Measurements from ENCODE around the gene SYTL3. TPM values are rescaled to one million over a fixed set of nuclear protein-coding genes. Genes with fewer than 3 reads are reported as not detected.

The SYTL3 gene
- total RNA-seq, 2 donors from 2014 or later, result 9.9 to 12.1 TPM

DNA sequence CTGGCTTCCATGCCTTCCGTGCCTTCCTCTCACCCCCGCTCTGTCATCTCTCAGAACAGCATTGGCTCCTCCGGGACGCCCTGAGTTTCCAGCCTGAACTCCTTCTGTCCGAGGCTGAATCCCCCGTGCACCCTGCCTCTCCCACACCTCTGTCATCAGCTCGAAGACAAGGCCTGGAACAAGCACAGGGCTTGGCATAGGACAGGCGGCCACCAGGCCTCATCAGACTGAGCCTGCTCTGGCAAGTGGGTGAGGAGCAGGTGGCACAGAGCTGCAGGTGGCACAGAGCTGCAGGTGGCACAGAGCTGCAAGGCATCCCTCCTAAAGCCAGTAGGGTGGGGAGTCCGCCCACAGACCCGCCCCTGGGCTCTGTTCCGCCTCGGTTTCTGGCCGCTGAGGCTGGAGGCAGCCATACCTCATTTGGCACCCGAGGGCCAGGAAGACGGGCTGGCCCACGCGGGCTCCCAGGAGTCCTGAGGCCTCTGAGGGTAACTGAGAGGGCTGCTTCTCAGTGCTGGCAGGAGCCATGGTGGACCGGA lies 109.2 kb downstream of the SYTL3 start:
- no peaks in the 10 kb centered on the region for H3K27me3 ChIP-seq (replicated peaks; ENCODE audit: insufficient read depth)
- H3K36me3 ChIP-seq, result no peaks in the 10 kb centered on the region
- no peak for TF ChIP-seq POLR2A (IDR thresholded peaks at IDR 0.05)
- TF ChIP-seq, protein P1, sequence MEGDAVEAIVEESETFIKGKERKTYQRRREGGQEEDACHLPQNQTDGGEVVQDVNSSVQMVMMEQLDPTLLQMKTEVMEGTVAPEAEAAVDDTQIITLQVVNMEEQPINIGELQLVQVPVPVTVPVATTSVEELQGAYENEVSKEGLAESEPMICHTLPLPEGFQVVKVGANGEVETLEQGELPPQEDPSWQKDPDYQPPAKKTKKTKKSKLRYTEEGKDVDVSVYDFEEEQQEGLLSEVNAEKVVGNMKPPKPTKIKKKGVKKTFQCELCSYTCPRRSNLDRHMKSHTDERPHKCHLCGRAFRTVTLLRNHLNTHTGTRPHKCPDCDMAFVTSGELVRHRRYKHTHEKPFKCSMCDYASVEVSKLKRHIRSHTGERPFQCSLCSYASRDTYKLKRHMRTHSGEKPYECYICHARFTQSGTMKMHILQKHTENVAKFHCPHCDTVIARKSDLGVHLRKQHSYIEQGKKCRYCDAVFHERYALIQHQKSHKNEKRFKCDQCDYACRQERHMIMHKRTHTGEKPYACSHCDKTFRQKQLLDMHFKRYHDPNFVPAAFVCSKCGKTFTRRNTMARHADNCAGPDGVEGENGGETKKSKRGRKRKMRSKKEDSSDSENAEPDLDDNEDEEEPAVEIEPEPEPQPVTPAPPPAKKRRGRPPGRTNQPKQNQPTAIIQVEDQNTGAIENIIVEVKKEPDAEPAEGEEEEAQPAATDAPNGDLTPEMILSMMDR (IDR thresholded peaks at IDR 0.05), result no peak
- TF ChIP-seq POLR2AphosphoS5 (IDR thresholded peaks at IDR 0.05), result no peak
- H3K4me3 ChIP-seq, result no peak overlapping the region
- no peaks in the 10 kb centered on the region for H3K4me1 ChIP-seq (replicated peaks)
- no peak for DNase-seq (ENCODE audit: low spot score)
- no peaks in the 10 kb centered on the region for H3K9me3 ChIP-seq
- intact Hi-C loops (cut with DNase I), result no loop called here
- no peak overlapping the region for H3K27ac ChIP-seq
- 82% methylated on average over 18 of the region's 18 CpGs for WGBS

DNA sequence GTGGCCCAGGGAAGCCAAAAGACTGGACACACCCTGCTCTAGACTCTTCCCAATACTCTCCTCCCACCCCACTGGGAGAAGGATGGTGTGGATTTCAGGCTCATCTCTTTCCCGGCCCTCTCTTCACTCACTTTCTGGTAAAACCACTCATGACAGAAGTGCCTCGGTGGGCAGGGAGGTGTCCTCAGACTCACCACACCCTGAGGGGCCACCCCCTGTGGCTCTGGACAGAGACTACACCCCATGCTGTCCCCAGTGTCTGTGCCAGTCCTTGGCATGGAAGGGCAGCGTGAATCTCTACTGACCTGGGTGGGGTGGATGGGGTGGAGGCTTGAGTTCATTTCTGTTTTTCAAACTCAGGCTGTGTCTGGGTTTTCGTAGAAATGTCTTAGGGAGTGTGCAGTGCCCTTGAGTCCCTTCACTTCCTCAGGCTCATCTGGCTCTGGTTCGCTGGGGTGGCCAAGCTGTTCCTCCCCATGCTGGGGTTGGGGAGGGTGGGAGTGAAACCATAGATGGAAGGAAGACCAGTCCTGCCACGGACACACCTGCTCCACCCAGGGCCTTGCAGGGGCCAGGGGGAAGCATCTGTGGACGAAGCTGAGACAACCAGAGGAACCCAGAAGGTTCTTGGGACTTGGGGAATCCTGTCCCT lies 110.2 kb downstream of the SYTL3 start:
- Histone ChIP-seq H3K27ac (no peak overlapping the region), H3K27me3 (replicated peaks; ENCODE audit: insufficient read depth) (no peaks in the 10 kb centered on the region), H3K9me3 (no peaks in the 10 kb centered on the region), H3K4me1 (replicated peaks) (no peaks in the 10 kb centered on the region), H3K4me3 (no peak overlapping the region), H3K36me3 (no peaks in the 10 kb centered on the region)
- WGBS, result 89% methylated on average over 7 of the region's 7 CpGs
- TF ChIP-seq POLR2A (IDR thresholded peaks at IDR 0.05), result no peak
- TF ChIP-seq, protein P1 (IDR thresholded peaks at IDR 0.05), result no peak
- TF ChIP-seq POLR2AphosphoS5 (IDR thresholded peaks at IDR 0.05), result no peak
- intact Hi-C loops (cut with DNase I), result loop anchor here (5.0 kb wide), 2 partner anchors 47 to 53 kb away; no protein-coding TSS in a partner anchor
- DNase-seq (ENCODE audit: low spot score), result no peak

DNA sequence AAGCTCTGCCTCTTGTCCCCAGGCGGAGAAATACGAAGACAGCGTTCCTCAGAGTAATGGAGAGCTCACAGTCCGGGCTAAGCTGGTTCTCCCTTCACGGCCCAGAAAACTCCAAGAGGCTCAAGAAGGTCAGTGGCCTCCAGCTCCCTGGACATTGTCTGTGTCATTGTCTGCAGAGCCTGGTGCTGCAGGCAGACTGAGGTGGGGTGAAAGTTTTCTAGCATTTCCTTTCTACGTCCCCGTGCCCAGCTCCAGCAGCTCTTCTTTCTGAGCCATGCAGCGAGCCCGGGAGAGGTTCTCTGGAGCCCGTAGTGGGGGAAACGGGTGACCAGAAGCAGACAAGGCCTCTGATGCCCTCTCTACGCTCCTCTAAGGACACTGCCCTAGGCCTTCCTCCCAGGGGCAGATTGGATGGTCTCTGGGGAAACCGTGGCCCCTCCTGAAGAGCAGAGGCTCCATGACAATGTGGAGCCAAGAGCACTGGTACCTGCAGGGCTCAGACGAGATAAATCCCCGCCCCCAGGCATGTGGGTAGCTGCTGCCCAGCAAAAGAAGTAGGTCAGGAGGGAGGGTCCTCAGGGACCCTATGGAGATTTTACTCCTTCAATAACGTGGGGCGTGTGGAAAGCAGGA lies 110.9 kb downstream of the SYTL3 start:
- no peak for DNase-seq (ENCODE audit: low spot score)

DNA sequence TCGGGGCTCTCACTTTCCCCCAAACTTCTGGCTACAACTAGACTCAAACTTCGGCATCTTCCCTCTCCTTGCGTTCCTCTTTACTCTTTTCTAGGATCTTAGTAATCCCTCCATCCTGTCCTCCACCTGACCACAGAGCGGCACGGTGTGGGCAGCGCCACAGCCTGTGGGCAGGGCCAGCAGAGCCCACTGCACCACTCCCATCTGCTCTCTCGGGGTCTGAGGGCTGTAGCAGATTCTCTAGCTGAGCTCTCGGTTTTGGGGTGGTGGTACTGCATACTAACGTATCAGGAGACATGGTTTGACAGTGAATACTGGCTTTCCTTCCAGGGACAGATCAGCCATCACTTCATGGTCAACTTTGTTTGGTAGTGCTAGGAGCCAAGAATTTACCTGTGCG lies 111.9 kb downstream of the SYTL3 start:
- Histone ChIP-seq H3K27me3 (replicated peaks; ENCODE audit: insufficient read depth) (no peaks in the 10 kb centered on the region), H3K4me3 (no peak overlapping the region), H3K9me3 (no peaks in the 10 kb centered on the region), H3K27ac (no peak overlapping the region), H3K4me1 (replicated peaks) (no peaks in the 10 kb centered on the region), H3K36me3 (peaks cover 1 to 2% of the 10 kb centered on the region in 2 donors)
- no peak for TF ChIP-seq POLR2A (IDR thresholded peaks at IDR 0.05)
- no peak for TF ChIP-seq POLR2AphosphoS5 (IDR thresholded peaks at IDR 0.05)
- TF ChIP-seq, protein P1 (IDR thresholded peaks at IDR 0.05), result no peak
- DNase-seq (ENCODE audit: low spot score), result no peak
- WGBS, result 95% methylated on average over 10 of the region's 10 CpGs
- intact Hi-C loops (cut with DNase I), result loop anchor here (5.0 kb wide), 2 partner anchors 46 to 54 kb away; no protein-coding TSS in a partner anchor

More for the DNA sequence above, 110.9 kb downstream of the SYTL3 start:
- Histone ChIP-seq H3K9me3 (no peaks in the 10 kb centered on the region), H3K4me3 (no peak overlapping the region), H3K27me3 (replicated peaks; ENCODE audit: insufficient read depth) (no peaks in the 10 kb centered on the region), H3K27ac (no peak overlapping the region), H3K36me3 (no peaks in the 10 kb centered on the region), H3K4me1 (replicated peaks) (no peaks in the 10 kb centered on the region)
- TF ChIP-seq, protein P1 (IDR thresholded peaks at IDR 0.05), result no peak
- no peak for TF ChIP-seq POLR2A (IDR thresholded peaks at IDR 0.05)
- TF ChIP-seq POLR2AphosphoS5 (IDR thresholded peaks at IDR 0.05), result no peak
- 84% methylated on average over 17 of the region's 17 CpGs for WGBS
- intact Hi-C loops (cut with DNase I), result loop anchor here (5.0 kb wide), 2 partner anchors 47 to 53 kb away; no protein-coding TSS in a partner anchor

Data from prostate gland (tissue), 2 donors.